Muscle layer of duodenum (tissue), 2 donors: ENCODE data around the gene PGBD5.

Experiments
- H3K27ac ChIP-seq: one replicate; pipeline ENCODE4 v1.7.0; 2013; ENCODE audit warnings: mild to moderate bottlenecking, low read length
- H3K27me3 ChIP-seq: one replicate; pipeline ENCODE4 v1.7.0; 2013; ENCODE audit warnings: low read depth, mild to moderate bottlenecking, control low read depth, low read length
- H3K36me3 ChIP-seq, 2 donors: one replicate each; pipeline ENCODE4 v1.7.0; 2013; ENCODE audit warnings: low read length in 2 of 2, control low read depth in 1 of 2, mild to moderate bottlenecking in 1 of 2; ENCODE audit not compliant: insufficient read depth in 2 of 2, control insufficient read depth in 1 of 2
- H3K4me1 ChIP-seq, 2 donors: one replicate each; pipeline ENCODE4 v1.7.0; 2013; ENCODE audit warnings: low read length in 2 of 2, mild to moderate bottlenecking in 2 of 2, control low read depth in 1 of 2, moderate library complexity in 1 of 2; ENCODE audit not compliant: insufficient read depth in 2 of 2, control insufficient read depth in 1 of 2
- H3K4me3 ChIP-seq, 2 donors: one replicate each; pipeline ENCODE4 v1.7.0; 2013; ENCODE audit warnings: low read length in 2 of 2, low read depth in 1 of 2, mild to moderate bottlenecking in 1 of 2
- H3K9me3 ChIP-seq, 2 donors: one replicate each; pipeline ENCODE4 v1.7.0; 2013; ENCODE audit warnings: low read length in 2 of 2, control low read depth in 1 of 2, mild to moderate bottlenecking in 1 of 2; ENCODE audit not compliant: control insufficient read depth in 1 of 2
- donor health status: healthy.

The PGBD5 gene

DNA sequence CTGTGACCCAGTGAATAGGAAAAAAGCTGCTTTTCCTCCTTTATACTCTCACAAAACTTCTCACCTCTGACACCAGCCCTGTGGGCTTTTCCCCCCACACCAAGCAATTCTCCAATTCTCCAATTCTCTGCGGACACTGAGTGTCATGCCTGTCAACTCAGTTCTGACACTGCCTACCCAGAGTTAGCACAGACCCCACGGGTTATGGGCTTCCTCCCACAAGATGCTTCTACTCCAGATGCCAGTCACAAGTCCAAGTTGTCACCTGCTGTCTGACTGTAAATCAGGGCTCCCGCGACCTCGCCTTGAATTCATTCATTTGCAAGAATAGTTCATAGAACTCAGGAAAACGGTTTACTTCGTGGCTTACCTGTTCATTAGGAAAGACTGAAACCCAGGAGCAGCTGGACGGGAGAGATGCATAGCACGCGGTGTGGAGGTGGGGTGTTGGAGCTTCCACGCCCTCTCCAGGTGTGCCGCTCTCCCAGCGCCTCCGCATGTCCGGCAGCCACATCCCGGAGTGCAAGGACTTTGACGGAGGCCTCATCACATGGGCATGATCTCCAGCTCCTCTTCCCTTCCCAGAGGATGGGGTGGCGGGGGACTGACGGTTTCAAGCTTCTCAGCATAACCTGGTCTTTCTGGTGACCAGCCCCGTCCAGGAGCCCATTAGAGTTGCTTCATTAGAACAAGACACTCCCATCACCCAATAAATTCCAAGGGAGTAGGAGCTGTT, 154.7 kb downstream of the PGBD5 start:
- Histone ChIP-seq H3K9me3 (no peaks in the 10 kb centered on the region), H3K4me3 (no peak overlapping the region), H3K36me3 (peaks cover 3 to 34% of the 10 kb centered on the region in 2 donors), H3K27me3 (no peaks in the 10 kb centered on the region), H3K27ac (no peak overlapping the region), H3K4me1 (peaks cover 8 to 18% of the 10 kb centered on the region in 2 donors)

DNA sequence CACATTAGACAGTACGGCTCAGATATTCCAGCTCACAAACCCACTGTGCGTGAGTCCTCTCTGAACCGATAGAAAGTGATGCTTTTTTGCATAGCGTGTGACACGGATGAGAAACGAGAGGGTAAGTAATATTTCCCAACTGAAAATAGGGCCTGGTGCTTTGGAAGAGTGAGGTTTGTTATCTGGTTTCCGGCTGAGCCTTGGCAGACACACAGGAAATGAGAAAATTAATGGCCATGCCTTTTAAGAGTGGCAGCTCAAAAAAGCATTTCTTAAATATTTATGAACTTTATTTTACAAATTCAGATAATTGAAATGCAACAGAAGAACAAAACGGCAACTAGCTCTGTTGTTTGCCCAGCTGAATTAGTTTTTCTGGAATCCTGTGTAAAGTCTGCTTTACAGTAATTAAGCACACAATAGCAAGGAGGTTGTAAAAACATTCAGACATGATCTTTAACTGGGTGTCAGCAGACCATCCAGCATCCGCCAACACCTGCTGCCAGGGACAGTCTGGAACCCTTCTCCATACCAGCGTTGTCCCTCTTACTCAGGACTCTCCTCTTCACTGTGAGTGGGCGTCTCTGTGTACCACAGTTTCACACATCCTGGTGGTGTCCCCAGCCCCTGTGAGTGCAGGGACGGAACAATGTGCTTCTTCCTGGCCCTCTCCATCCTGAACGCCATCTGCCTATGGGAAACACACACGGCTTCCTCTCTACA, 155.4 kb downstream of the PGBD5 start:
- H3K4me3 ChIP-seq = no peak overlapping the region
- peak overlapping the region; percentile 43 for H3K27ac ChIP-seq
- no peaks in the 10 kb centered on the region for H3K27me3 ChIP-seq
- H3K36me3 ChIP-seq = peaks cover 4 to 37% of the 10 kb centered on the region in 2 donors
- no peaks in the 10 kb centered on the region for H3K9me3 ChIP-seq
- peaks cover 8 to 18% of the 10 kb centered on the region in 2 donors for H3K4me1 ChIP-seq

GRCh38 chr1:230270185-230270558, 156.0 kb downstream of the PGBD5 start:
- H3K27me3 ChIP-seq = no peaks in the 10 kb centered on the region
- no peak overlapping the region for H3K4me3 ChIP-seq
- H3K4me1 ChIP-seq = peaks cover 8 to 18% of the 10 kb centered on the region in 2 donors
- peaks cover 9 to 42% of the 10 kb centered on the region in 2 donors for H3K36me3 ChIP-seq
- H3K27ac ChIP-seq = peak overlapping the region; percentile 43
- H3K9me3 ChIP-seq = no peaks in the 10 kb centered on the region

- H3K27me3 ChIP-seq = no peaks in the 10 kb centered on the region
- no peak overlapping the region for H3K27ac ChIP-seq
- peaks cover 21 to 50% of the 10 kb centered on the region in 2 donors for H3K36me3 ChIP-seq
- H3K4me1 ChIP-seq = peaks cover 8 to 18% of the 10 kb centered on the region in 2 donors
- H3K4me3 ChIP-seq = no peak overlapping the region
- no peaks in the 10 kb centered on the region for H3K9me3 ChIP-seq
Observed at GRCh38 chr1:230268371-230269170, 157.6 kb downstream of the PGBD5 start.

DNA sequence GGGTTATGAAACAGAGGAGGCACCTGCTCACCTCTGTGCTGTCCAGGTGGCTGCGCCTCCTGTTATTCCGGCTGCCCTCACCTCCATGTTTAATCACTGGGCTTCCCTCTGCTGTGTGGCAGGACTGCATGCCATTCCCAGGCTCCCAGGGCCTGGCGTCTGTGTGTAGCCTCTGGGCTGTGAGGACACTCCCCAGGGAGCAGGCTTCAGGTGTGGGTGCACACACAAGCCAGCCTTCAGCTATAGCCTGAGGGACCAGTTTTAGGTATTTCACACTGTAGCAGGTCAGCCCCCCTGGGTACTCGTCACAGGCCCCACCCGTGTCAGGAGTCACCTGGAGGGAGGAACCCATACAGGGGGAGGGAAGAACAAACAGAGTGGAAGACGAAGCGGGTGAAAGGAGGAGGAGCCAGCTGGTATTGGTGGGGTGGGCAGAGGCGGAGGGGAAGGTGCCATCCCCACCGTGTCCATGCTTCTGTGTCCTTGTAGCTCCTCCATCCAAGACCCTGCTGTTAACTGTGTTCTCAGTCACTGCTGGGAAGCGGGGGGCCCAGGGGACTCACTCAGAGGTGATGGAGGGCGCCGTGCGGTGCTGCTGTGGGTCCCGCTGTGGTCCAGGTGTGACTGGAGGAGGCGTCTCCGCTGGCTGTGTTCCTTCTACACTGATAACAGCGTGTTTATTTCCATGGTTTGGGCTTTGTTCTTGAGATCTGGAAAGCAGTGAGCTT, 158.6 kb downstream of the PGBD5 start:
- no peak overlapping the region for H3K4me3 ChIP-seq
- no peaks in the 10 kb centered on the region for H3K9me3 ChIP-seq
- peaks cover 8 to 18% of the 10 kb centered on the region in 2 donors for H3K4me1 ChIP-seq
- peaks cover 30 to 60% of the 10 kb centered on the region in 2 donors for H3K36me3 ChIP-seq
- H3K27ac ChIP-seq = no peak overlapping the region
- H3K27me3 ChIP-seq = no peaks in the 10 kb centered on the region

GRCh38 chr1:230266456-230266855, 159.7 kb downstream of the PGBD5 start:
- peaks cover 30 to 62% of the 10 kb centered on the region in 2 donors for H3K36me3 ChIP-seq

GRCh38 chr1:230265200-230266115, 160.7 kb downstream of the PGBD5 start:
- H3K4me3 ChIP-seq = no peak overlapping the region
- H3K27me3 ChIP-seq = no peaks in the 10 kb centered on the region
- H3K27ac ChIP-seq = no peak overlapping the region
- no peaks in the 10 kb centered on the region for H3K9me3 ChIP-seq
- peaks cover 4 to 11% of the 10 kb centered on the region in 2 donors for H3K4me1 ChIP-seq
- peaks cover 30 to 56% of the 10 kb centered on the region in 2 donors for H3K36me3 ChIP-seq

More at GRCh38 chr1:230266456-230266855, 159.7 kb downstream of the PGBD5 start:
- H3K27me3 ChIP-seq = no peaks in the 10 kb centered on the region
- H3K27ac ChIP-seq = no peak overlapping the region
- no peaks in the 10 kb centered on the region for H3K9me3 ChIP-seq
- no peak overlapping the region for H3K4me3 ChIP-seq
- H3K4me1 ChIP-seq = peaks cover 8 to 18% of the 10 kb centered on the region in 2 donors
